Suprapubic skin (tissue), 4 donors: ENCODE data around the gene SPIRE2. TPM values are rescaled to one million over a fixed set of nuclear protein-coding genes. Genes with fewer than 3 reads are reported as not detected.
"Not testable (repeated sequence)": the region's sequence is repeated elsewhere in the genome, so short reads cannot be mapped to it uniquely, and the experiment has no call there.

Source experiments
- DNase-seq, 2 donors: peaks; one replicate each; pipeline ENCODE4 v3.0.0-alpha.2; 2019; ENCODE audit warnings: low spot score in 2 of 2
- H3K27ac ChIP-seq: fragments of 200-600 bp; sonication (generic); one replicate; pipeline ENCODE4 v1.5.1; 2019
- H3K27me3 ChIP-seq: fragments of 200-600 bp; sonication (generic); one replicate; pipeline ENCODE4 v1.5.1; 2019
- H3K36me3 ChIP-seq: fragments of 200-600 bp; sonication (generic); one replicate; pipeline ENCODE4 v1.5.1; 2019
- H3K4me1 ChIP-seq: fragments of 200-600 bp; sonication (generic); one replicate; pipeline ENCODE4 v1.5.1; 2019
- H3K4me3 ChIP-seq: fragments of 200-600 bp; sonication (generic); one replicate; pipeline ENCODE4 v1.5.1; 2019; ENCODE audit warnings: mild to moderate bottlenecking
- H3K9me3 ChIP-seq: fragments of 200-600 bp; sonication (generic); one replicate; pipeline ENCODE4 v1.5.1; 2019
- EP300 ChIP-seq: sonication (generic); formaldehyde crosslinking; IDR thresholded peaks from one replicate; pipeline ENCODE4 v1.6.1; 2017; ENCODE audit warnings: antibody characterized with exemption
- POLR2A ChIP-seq, 2 donors: fragments of 450-650 bp; IDR thresholded peaks; one replicate each; pipeline ENCODE4 v1.6.1; 2017; ENCODE audit warnings: antibody characterized with exemption in 2 of 2, mild to moderate bottlenecking in 2 of 2, moderate library complexity in 2 of 2
- POLR2AphosphoS5 ChIP-seq, 3 donors: sonication (generic); formaldehyde crosslinking; IDR thresholded peaks; one replicate each; pipeline ENCODE4 v1.6.1; 2017; ENCODE audit warnings: antibody characterized with exemption in 3 of 3
- WGBS: methylation state at CpG from one replicate; pipeline ENCODE4 v1.1.5; 2018; 5-methylcytosine and 5-hydroxymethylcytosine counted together
- total RNA-seq, 4 donors: library from RNA; depleted of rRNA; stranded (reverse); fragments of >200 nt; gene quantifications; one replicate each; pipeline ENCODE4 v1.1.0, GENCODE V29; 2016
- TF ChIP-seq, protein P1 (sequence below), 2 donors: fragments of 200-600 bp in 1 of 2; fragments of 450-650 bp in 1 of 2; sonication (generic) in 1 of 2; IDR thresholded peaks; one replicate each; pipeline ENCODE4 v1.5.1; 2016 to 2019; ENCODE audit warnings: antibody characterized with exemption in 2 of 2, mild to moderate bottlenecking in 1 of 2, moderate library complexity in 1 of 2

Gene SPIRE2
- total RNA-seq, 4 donors from 2014 or later = 4.5 to 6.6 (median 5.5) TPM

GRCh38 chr16:89829630-89830437 is 1.6 kb downstream of the SPIRE2 start:
- TF ChIP-seq EP300 = no peak
- no peaks in the 10 kb centered on the region for H3K9me3 ChIP-seq
- no peaks in the 10 kb centered on the region for H3K27me3 ChIP-seq
- H3K27ac ChIP-seq = no peak overlapping the region
- 83% methylated on average over 10 of the region's 17 CpGs for WGBS
- peaks cover 19% of the 10 kb centered on the region for H3K4me1 ChIP-seq
- H3K4me3 ChIP-seq = no peak overlapping the region
- H3K36me3 ChIP-seq = no peaks in the 10 kb centered on the region
- DNase-seq = no peak

- no peak for TF ChIP-seq EP300
- no peak for TF ChIP-seq POLR2AphosphoS5 (IDR thresholded peaks at IDR 0.05)
- TF ChIP-seq, protein P1, sequence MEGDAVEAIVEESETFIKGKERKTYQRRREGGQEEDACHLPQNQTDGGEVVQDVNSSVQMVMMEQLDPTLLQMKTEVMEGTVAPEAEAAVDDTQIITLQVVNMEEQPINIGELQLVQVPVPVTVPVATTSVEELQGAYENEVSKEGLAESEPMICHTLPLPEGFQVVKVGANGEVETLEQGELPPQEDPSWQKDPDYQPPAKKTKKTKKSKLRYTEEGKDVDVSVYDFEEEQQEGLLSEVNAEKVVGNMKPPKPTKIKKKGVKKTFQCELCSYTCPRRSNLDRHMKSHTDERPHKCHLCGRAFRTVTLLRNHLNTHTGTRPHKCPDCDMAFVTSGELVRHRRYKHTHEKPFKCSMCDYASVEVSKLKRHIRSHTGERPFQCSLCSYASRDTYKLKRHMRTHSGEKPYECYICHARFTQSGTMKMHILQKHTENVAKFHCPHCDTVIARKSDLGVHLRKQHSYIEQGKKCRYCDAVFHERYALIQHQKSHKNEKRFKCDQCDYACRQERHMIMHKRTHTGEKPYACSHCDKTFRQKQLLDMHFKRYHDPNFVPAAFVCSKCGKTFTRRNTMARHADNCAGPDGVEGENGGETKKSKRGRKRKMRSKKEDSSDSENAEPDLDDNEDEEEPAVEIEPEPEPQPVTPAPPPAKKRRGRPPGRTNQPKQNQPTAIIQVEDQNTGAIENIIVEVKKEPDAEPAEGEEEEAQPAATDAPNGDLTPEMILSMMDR (IDR thresholded peaks at IDR 0.05) = no peak
- no peak for TF ChIP-seq POLR2A (IDR thresholded peaks at IDR 0.05)
These were observed 3.6 kb downstream of the SPIRE2 start for GRCh38 chr16:89831810-89832328.

DNA sequence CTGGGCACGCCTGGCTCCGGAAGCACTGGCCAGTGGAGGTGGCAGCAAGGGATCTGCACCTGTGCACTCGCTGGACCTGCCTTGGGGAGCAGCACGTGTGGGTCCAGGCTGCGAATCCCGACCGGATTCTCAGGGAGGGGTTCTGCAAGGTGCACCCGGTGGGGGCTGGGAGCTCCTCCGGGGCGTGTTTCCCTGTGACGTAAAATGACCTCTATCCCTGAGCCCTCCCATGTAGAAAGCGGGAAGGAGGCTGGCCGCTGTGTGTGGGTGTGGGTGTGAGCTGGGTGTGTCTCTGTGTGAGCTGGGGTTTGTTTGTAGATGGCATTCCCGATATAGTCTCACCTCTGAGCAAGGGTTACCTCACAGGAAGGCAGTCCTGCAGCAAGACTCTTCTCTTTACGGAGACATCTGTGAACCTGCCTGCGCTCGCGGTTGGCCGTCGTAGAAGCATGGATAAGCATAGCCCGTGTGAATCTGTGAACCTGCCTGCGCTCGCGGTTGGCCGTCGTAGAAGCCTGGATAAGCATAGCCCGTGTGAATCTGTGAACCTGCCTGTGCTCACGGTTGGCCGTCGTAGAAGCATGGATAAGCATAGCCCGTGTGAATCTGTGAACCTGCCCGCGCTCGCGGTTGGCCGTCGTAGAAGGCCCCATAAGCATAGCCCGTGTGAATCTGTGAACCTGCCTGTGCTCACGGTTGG is 5.5 kb downstream of the SPIRE2 start:
- H3K27me3 ChIP-seq, H3K4me1 ChIP-seq, H3K9me3 ChIP-seq, H3K4me3 ChIP-seq, H3K36me3 ChIP-seq, DNase-seq, H3K27ac ChIP-seq: not testable (repeated sequence)
- WGBS = 91% methylated on average over 34 of the region's 39 CpGs

More at GRCh38 chr16:89831810-89832328, 3.6 kb downstream of the SPIRE2 start:
- Histone ChIP-seq H3K27ac (no peak overlapping the region), H3K9me3 (no peaks in the 10 kb centered on the region), H3K4me3 (no peak overlapping the region), H3K36me3 (no peaks in the 10 kb centered on the region), H3K4me1 (peaks cover 19% of the 10 kb centered on the region), H3K27me3 (no peaks in the 10 kb centered on the region)
- DNase-seq = no peak
- 96% methylated on average over 25 of the region's 25 CpGs for WGBS

- not testable (repeated sequence) for H3K4me1 ChIP-seq, DNase-seq, H3K9me3 ChIP-seq, H3K4me3 ChIP-seq, H3K27me3 ChIP-seq, H3K36me3 ChIP-seq, H3K27ac ChIP-seq
- 96% methylated on average over 42 of the region's 42 CpGs for WGBS
These were observed 6.6 kb downstream of the SPIRE2 start for GRCh38 chr16:89834813-89835363.

DNA sequence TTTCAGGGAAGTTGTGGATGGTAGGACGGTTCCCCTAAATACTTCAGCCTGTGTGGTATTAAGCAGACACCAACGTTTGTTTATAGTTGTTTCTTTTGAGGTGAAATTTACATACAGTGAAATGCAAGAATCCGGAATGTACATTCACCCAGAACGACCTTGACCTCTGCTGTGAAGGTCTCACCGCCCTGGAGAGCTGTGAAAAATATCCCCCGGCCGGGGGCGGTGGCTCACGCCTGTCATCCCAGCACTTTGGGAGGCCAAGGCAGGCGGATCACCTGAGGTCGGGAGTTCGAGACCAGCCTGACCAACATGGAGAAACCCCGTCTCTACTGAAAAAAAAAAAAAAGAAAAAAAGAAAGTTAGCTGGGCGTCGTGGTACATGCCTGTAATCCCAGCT is 8.2 kb downstream of the SPIRE2 start:
- not testable (repeated sequence) for DNase-seq, H3K27me3 ChIP-seq
- WGBS = 82% methylated on average over 15 of the region's 15 CpGs

DNA sequence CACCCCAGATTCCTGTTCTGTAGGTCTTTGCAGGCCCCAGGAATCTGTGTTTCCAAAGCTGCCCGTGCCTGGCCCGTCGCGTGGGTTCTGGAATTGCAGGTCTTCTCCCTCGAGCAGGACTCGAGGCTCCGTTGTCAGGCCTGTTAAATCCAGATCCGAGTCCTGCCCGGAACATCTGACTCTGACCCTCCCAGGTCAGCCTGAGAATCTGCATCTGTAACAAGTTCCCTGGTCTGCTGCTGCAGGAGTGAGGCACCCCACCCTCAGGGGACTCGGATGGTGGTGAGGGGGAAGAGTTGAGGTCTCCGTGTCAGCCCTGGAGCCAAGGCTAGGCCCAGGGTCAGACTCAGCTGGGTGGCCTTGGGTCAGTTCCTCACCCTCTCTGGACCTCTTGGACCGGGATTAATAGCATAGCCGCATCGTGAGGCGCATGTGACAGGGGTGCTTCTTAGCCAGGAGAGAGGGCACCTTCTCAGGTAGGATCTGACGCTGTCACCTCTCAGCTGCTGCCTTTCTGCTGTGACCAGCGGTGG is 8.8 kb downstream of the SPIRE2 start:
- peaks cover 2% of the 10 kb centered on the region for H3K4me1 ChIP-seq
- H3K36me3 ChIP-seq = no peaks in the 10 kb centered on the region
- no peak for DNase-seq
- peak overlapping the region; percentile 16 for H3K4me3 ChIP-seq
- no peaks in the 10 kb centered on the region for H3K27me3 ChIP-seq
- 57% methylated on average over 10 of the region's 17 CpGs for WGBS
- H3K27ac ChIP-seq = no peak overlapping the region
- TF ChIP-seq POLR2A (IDR thresholded peaks at IDR 0.05) (no peak), POLR2AphosphoS5 (IDR thresholded peaks at IDR 0.05) (no peak), EP300 (no peak)
- TF ChIP-seq, protein P1 (IDR thresholded peaks at IDR 0.05) = no peak
- H3K9me3 ChIP-seq = no peaks in the 10 kb centered on the region

More for the DNA sequence above, 8.2 kb downstream of the SPIRE2 start:
- not testable (repeated sequence) for H3K27ac ChIP-seq, H3K36me3 ChIP-seq, H3K9me3 ChIP-seq, H3K4me3 ChIP-seq, H3K4me1 ChIP-seq

GRCh38 chr16:89841275-89841674 is 13.0 kb downstream of the SPIRE2 start:
- TF ChIP-seq EP300 (no peak), POLR2A (IDR thresholded peaks at IDR 0.05) (no peak), POLR2AphosphoS5 (IDR thresholded peaks at IDR 0.05) (no peak)
- TF ChIP-seq, protein P1 (IDR thresholded peaks at IDR 0.05) = no peak
- 93% methylated on average over 9 of the region's 10 CpGs for WGBS

More at GRCh38 chr16:89841275-89841674, 13.0 kb downstream of the SPIRE2 start:
- H3K36me3 ChIP-seq = no peaks in the 10 kb centered on the region
- H3K9me3 ChIP-seq = no peaks in the 10 kb centered on the region
- H3K4me1 ChIP-seq = peaks cover 7% of the 10 kb centered on the region
- no peak overlapping the region for H3K27ac ChIP-seq
- no peak overlapping the region for H3K4me3 ChIP-seq
- DNase-seq = no peak
- no peaks in the 10 kb centered on the region for H3K27me3 ChIP-seq
